ENCODE data around the gene GPR15. TPM values are rescaled to one million over a fixed set of nuclear protein-coding genes. Genes with fewer than 3 reads are reported as not detected.

The GPR15 gene
- total RNA-seq, 1 donor from 2014 or later = 2.5 TPM

DNA sequence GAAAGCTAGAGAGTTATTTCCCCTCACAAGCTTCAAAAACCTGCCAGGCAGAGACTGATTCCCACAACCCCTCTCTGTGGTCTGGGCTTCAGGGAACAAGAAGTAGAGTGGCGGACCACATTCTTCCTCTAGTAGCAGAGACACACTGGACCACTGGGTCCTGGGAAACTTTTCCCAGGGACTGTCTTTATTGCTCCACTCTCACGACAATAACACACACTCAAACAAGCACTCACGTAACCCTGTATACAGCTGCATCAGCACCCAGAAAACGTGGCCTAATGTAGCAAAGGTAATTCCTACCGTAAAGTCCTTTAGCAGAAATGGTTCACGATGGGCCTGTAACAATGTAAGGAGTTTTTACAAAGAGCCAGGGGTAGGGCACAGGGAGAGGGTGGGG, 34.1 kb downstream of the GPR15 start:
- DNase-seq (no peak), ATAC-seq (no peak)
- Histone ChIP-seq H3K27ac (no peak overlapping the region), H3K36me3 (no peaks in the 10 kb centered on the region), H3K4me3 (no peak overlapping the region), H3K4me1 (no peaks in the 10 kb centered on the region), H3K9me3 (no peaks in the 10 kb centered on the region), H3K27me3 (no peaks in the 10 kb centered on the region)
- no peak for TF ChIP-seq CTCF (IDR thresholded peaks at IDR 0.05)
- intact Hi-C loops (cut with DNase I) = no loop called here

GRCh38 chr3:98567666-98568270, 36.0 kb downstream of the GPR15 start:
- DNase-seq (no peak), ATAC-seq (no peak)
- Histone ChIP-seq H3K36me3 (no peaks in the 10 kb centered on the region), H3K27ac (no peak overlapping the region), H3K9me3 (no peaks in the 10 kb centered on the region), H3K4me1 (no peaks in the 10 kb centered on the region), H3K27me3 (no peaks in the 10 kb centered on the region), H3K4me3 (no peak overlapping the region)
- TF ChIP-seq CTCF (IDR thresholded peaks at IDR 0.05) = no peak
- intact Hi-C loops (cut with DNase I) = no loop called here

GRCh38 chr3:98568402-98568801, 36.6 kb downstream of the GPR15 start:
- no peak for ATAC-seq
- Histone ChIP-seq H3K9me3 (no peaks in the 10 kb centered on the region), H3K36me3 (no peaks in the 10 kb centered on the region), H3K4me1 (no peaks in the 10 kb centered on the region), H3K27me3 (no peaks in the 10 kb centered on the region), H3K4me3 (no peak overlapping the region), H3K27ac (no peak overlapping the region)
- intact Hi-C loops (cut with DNase I) = no loop called here
- DNase-seq = no peak
- TF ChIP-seq CTCF (IDR thresholded peaks at IDR 0.05) = no peak

GRCh38 chr3:98573181-98573728, 41.5 kb downstream of the GPR15 start:
- H3K27me3 ChIP-seq = no peaks in the 10 kb centered on the region
- H3K4me3 ChIP-seq = no peak overlapping the region
- H3K27ac ChIP-seq = no peak overlapping the region
- H3K36me3 ChIP-seq = no peaks in the 10 kb centered on the region
- H3K9me3 ChIP-seq = no peaks in the 10 kb centered on the region
- H3K4me1 ChIP-seq = no peaks in the 10 kb centered on the region
- intact Hi-C loops (cut with DNase I) = no loop called here
- TF ChIP-seq CTCF (IDR thresholded peaks at IDR 0.05) = peak; percentile 33
- DNase-seq (no peak), ATAC-seq (no peak)

DNA sequence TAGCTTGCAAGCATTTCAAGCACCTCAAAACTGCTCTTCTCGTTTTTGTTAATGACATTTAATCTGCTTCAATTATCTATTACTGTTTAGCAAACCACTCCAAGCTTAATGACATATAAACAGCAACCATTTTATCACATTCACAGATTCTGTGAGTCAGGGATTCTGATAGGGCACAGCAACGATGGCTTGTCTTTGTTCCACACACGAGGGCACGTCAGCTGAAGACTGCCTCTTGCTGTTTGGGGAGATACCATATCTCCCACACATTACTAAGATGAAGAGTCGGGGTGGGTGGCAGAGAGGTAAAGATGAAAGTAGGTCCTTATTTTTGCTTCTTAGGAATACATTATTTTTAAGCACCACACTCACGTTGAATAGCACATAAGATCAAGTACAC, 42.4 kb downstream of the GPR15 start:
- Histone ChIP-seq H3K9me3 (no peaks in the 10 kb centered on the region), H3K27ac (no peak overlapping the region), H3K27me3 (no peaks in the 10 kb centered on the region), H3K4me1 (no peaks in the 10 kb centered on the region), H3K36me3 (peaks cover 7% of the 10 kb centered on the region), H3K4me3 (no peak overlapping the region)
- DNase-seq (no peak), ATAC-seq (no peak)
- TF ChIP-seq CTCF (IDR thresholded peaks at IDR 0.05) = no peak
- intact Hi-C loops (cut with DNase I) = no loop called here
